ENCODE data around the gene CLDN9. TPM values are rescaled to one million over a fixed set of nuclear protein-coding genes. Genes with fewer than 3 reads are reported as not detected.

Gene CLDN9
- total RNA-seq, 1 experiment from 2014 or later = not detected

DNA sequence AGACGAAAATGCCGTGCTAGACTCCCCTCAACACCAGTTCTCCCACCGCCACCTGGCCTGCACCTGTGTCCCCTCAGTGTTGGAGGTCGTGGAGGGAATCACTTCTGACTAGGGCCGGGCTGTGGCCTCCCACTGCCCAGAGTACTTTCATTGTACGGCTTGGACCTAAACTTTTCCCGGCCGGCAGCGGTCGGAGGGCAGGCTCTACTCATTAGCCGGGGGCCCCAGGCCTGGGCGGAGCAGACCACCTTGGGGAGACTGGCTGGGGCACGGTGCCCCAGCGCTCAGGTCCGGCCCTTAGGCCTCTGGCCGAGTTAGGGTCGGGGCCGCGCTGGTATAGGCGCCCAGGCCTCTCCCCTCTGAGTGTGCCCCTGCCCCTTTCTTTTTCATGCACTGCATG is 4.6 kb downstream of the CLDN9 start:
- no peak for DNase-seq (ENCODE audit: low read depth)

DNA sequence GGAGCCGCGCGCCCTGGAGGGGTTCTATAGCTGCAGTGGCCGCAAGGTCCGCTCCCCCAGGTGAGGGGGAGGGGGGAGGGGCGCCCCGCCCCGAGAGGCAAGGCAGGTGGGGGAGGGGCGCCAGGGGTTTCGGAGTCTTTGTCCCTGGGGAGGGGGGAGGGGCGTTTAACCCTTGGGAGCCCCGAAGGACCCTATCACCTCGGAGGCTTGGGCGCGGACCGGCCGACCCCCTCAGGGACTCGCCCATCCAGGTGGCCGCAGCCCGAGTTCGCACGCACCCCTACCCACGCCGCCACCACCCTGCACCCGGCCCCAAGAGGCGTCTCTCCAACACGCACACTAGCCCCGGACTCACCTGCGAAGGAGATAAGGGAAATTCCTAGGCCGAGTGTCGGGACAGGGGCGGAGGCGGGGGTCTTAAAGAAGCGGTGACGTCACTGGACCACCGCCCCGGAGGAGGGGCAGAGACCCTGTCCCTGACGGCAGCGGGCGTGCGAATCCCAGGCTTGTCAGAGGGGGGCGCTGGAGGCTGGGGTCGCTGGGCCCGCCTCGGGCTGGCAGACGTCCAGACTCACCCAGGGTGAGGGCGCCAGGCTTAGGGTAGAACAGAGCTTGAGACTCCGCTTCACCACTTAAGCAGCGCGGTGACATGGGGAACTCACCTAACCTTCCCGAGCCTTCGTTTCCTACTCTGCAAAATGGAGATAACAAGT is 5.2 kb downstream of the CLDN9 start, which contains the start of gene CLDN6:
CLDN6 (minus strand) TSS at position 390 of the 713 bp plus-strand sequence. CDS start 2,162 bp downstream, outside the sequence.
- DNase-seq (ENCODE audit: low read depth) = no peak

DNA sequence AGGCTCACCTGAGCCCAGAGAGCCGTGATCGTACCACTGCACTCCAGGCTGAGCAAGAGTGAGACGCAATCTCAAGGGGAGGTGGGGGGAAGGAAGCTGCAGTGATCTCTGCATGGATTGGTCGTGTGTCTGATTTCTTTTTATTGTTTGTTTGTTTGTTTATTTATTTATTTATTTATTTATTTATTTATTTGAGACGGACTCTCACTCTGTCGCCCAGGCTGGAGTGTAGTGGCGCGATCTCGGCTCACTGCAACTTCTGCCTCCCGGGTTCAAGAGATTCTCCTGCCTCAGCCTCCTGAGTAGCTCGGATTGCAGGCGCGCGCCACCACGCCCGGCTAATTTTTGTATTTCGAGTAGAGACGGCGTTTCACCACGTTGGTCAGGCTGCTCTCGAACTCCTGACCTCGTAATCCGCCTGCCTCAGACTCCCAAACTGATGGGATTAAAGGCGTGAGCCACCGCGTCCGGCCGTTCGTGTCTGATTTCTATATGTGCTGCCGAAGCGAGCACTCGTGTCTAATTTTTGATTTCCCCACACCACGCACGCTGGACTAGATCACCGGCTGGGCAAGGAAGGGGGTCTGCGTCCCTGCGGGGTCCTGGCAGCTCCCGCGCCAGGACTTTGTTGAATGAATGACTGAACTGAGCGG is 7.0 kb downstream of the CLDN9 start:
- DNase-seq (ENCODE audit: low read depth) = peak; percentile 59

DNA sequence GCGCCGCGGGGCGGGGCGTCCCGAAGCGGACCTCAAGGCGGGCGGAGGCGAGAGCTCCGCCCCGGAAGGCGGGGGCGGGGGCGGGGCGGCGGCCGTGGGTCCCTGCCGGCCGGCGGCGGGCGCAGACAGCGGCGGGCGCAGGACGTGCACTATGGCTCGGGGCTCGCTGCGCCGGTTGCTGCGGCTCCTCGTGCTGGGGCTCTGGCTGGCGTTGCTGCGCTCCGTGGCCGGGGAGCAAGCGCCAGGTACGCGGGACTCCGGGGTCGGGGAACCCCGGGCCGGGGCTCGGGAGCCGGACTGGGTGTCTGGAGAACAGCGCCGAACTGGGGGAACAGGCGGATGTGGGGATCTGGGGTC is 7.5 kb downstream of the CLDN9 start, which contains the start of gene TNFRSF12A:
TNFRSF12A (plus strand) TSS at position 122 of the 357 bp plus-strand sequence; CDS start at position 152, 30 bp downstream.
- DNase-seq (ENCODE audit: low read depth) = no peak

DNA sequence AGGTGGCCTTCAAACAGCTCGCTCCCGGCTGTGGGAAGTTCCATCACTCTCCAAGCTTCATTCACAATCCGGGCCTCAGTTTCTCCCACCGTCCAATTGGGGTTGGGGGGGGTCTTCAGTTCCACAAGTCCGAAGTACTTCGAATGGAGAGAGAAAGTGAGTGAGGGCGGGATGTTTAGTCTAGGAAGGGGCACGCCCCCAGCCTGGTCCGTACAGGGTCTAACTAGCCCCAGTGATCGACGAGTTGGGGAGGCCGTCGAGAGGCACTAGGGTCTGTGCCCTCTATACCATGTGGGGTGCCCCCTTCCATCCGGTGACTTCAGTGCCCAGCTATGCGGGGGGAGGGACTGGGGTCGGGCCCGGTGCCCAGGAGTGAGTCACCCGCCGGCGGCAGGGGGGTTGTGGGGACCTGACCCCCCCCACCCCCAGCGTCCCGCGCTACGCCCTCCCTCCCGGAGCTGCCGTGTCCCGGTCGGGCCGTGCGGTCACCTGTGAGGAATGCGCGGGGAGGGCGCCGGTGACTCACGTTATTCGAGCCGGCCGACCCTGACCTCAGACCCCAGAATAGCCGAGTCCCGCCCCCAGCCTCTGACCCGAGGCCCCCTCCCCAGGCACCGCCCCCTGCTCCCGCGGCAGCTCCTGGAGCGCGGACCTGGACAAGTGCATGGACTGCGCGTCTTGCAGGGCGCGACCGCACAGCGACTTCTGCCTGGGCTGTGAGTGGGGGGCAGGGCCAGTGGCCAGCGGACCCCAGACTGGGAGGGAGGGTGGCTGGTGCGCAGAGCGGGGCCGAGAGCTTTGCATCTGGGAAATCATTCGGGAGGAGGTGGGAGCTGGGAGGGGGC is 8.1 kb downstream of the CLDN9 start:
- peak; percentile 92 for DNase-seq (ENCODE audit: low read depth)

DNA sequence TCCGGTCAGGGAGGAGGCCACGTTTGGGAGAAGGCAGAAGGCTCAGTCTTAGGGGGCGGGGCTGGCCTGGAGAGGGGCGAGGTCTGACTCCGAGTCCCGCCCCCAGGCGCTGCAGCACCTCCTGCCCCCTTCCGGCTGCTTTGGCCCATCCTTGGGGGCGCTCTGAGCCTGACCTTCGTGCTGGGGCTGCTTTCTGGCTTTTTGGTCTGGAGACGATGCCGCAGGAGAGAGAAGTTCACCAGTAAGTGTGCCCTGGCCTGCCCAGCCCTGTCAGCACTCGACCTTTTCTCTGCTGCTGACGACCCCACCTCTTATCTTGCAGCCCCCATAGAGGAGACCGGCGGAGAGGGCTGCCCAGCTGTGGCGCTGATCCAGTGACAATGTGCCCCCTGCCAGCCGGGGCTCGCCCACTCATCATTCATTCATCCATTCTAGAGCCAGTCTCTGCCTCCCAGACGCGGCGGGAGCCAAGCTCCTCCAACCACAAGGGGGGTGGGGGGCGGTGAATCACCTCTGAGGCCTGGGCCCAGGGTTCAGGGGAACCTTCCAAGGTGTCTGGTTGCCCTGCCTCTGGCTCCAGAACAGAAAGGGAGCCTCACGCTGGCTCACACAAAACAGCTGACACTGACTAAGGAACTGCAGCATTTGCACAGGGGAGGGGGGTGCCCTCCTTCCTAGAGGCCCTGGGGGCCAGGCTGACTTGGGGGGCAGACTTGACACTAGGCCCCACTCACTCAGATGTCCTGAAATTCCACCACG is 8.9 kb downstream of the CLDN9 start:
- peak; percentile 96 for DNase-seq (ENCODE audit: low read depth)

DNA sequence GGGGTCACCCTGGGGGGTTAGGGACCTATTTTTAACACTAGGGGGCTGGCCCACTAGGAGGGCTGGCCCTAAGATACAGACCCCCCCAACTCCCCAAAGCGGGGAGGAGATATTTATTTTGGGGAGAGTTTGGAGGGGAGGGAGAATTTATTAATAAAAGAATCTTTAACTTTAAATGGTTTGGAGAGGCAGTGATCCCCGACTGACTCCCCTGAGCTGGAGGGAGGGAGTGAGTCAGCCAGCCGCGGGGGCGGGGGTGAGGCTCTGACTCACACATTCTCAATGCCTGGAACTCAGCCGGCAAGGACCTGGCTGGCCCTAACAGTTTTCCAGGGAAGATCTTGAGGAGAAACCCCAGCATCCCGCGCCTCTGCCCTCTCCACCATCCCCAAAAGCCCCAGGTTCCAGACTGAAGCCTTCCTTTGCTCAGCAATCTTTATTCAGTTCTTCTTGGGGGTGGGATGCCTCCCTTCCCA is 9.5 kb downstream of the CLDN9 start:
- DNase-seq (ENCODE audit: low read depth) = peak; percentile 95

DNA sequence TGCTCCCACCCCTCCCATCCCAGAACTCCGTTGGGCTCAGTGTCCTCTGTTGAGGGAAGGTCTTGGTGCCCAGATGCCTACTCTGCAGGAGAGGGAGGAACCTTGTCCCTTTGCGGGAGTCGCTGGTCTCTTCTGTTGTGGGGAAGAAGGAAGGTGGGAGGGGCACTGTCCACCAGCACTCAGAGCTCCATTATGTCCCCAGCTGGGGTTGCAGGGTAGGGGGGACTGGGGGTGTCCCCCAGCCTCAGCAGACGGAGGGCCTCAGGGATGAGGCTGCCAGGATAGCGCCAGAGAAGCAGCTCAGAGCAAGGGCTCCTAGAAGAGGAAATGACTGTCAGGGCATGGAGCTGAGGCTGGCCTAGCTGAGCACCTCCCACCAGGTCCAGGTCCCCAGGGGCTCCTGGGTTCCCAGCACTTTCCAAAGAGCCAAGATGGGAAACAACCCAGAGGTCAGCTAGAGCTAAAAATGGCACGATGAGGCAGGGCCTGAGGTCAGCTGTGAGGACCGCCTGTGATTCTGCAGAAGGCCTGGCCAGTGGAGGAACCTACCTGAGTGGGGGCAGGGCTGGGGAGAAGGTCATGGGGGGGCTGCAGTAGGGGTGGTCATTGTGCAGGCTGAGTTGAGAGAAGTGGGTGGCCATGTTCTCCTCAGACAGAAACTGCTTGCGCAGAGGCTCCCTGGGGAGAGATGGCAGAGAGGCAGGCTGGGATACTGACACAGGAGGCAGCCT is 10.1 kb downstream of the CLDN9 start:
- peak; percentile 52 for DNase-seq (ENCODE audit: low read depth)

DNA sequence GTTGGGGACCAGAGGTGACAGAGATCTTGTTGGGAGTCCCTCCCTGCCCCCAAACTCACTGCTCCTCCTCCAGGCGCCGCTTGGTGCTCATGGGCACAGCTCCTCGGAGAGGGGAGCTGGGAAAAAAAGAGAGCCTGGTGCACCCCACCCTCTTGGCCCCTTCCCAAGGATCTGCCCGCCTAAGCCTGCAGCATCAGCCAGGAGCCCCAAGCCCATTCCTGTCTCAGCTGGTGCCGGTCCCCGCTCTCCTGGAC is 10.6 kb downstream of the CLDN9 start:
- peak; percentile 92 for DNase-seq (ENCODE audit: low read depth)

DNA sequence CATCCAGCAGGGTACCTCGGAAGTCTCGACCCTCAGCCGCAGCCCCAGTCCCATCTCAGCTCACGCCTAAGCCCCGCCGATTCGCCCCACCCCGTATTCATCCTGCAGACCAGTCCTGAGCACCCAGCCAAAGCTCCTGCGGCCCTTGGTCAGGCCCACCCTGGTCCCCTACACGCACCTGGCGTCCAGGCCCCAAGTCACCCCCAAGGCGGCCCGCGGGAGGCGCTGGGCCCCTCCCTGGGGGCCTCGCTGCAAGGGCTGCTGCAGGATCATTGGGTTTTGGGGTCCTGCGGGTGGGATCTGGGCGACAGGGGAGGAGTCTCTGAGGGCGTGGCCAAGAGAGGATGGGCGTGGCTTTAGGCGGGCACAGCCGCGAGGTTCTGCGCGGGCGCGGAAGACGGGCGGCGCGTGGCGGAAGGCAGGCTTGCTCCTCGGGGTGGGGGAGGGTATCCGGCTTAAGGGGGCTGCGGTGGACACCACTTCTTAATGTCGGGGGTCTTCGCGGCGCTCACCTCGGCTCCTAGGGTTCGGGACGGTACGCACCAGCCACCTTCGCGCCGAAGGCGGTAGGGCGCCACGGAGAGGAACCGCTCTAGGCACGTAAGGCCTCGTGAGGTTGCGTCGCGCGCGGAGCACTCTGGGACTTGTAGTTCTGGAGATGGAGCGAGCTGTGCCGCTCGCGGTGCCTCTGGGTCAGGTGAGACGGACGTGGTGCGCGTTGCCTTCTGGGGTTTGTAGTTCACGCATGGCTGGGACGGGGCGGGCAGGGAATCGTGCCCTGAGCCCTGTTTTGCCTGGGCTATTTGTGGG is 11.2 kb downstream of the CLDN9 start, which contains the start of the genes HCFC1R1 and THOC6:
HCFC1R1 (minus strand) TSS at position 274 of the 810 bp plus-strand sequence; CDS start at position 273, 1 bp downstream.
THOC6 (plus strand) TSS at position 367 of the 810 bp plus-strand sequence; CDS start at position 659, 292 bp downstream.
- DNase-seq (ENCODE audit: low read depth) = peak; percentile 97

DNA sequence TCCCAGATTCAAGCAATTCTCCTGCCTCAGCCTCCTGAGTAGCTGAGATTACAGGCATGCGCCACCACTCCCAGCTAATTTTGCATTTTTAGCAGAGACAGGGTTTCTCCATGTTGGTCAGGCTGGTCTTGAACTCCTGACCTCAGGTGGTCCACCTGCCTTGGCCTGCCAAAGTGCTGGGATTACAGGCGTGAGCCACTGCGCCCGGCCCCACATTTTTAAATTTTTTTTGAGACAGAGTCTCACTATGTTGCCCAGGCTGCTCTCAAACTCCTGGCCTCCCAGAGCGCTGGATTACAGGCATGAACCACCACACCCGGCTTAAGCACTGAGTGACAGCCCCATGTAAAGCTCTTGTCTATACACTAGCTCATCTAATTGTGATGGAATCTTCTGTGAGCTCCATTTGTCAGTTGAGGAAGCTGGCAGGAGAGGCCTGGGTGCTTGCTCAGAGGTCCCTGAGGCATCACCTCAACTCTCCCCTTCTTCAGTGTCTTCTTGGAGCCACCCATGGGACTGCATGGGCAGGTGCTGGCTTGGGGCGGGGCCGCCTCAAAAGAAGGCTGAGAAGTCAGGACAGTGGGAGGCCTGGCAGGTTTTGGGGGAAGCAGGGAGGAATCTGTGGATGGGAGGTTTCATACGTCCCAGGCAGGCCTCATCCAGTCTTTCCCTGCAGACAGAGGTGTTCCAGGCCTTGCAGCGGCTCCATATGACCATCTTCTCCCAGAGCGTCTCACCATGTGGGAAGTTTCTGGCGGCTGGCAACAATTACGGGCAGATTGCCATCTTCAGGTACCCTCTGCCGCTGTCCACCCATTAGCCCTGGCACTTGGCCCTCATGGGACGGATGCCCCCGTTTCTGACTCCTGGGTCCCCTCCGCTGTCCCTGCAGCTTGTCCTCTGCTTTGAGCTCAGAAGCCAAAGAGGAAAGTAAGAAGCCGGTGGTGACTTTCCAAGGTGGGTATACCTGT is 12.6 kb downstream of the CLDN9 start:
- DNase-seq (ENCODE audit: low read depth) = no peak

DNA sequence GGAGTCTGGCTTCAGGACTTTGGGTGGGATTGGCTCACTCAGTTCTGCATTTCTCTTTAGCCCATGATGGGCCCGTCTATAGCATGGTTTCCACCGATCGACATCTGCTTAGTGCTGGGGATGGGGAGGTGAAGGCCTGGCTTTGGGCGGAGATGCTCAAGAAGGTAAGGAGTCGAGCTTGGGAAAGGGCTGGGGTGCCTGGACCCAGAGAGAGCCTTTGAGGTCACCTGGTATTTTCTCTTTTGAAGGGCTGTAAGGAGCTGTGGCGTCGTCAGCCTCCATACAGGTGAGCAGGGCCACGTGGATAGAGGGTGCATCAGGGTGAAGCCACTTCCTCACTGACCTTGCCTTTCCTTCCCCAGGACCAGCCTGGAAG is 13.3 kb downstream of the CLDN9 start:
- DNase-seq (ENCODE audit: low read depth) = no peak

DNA sequence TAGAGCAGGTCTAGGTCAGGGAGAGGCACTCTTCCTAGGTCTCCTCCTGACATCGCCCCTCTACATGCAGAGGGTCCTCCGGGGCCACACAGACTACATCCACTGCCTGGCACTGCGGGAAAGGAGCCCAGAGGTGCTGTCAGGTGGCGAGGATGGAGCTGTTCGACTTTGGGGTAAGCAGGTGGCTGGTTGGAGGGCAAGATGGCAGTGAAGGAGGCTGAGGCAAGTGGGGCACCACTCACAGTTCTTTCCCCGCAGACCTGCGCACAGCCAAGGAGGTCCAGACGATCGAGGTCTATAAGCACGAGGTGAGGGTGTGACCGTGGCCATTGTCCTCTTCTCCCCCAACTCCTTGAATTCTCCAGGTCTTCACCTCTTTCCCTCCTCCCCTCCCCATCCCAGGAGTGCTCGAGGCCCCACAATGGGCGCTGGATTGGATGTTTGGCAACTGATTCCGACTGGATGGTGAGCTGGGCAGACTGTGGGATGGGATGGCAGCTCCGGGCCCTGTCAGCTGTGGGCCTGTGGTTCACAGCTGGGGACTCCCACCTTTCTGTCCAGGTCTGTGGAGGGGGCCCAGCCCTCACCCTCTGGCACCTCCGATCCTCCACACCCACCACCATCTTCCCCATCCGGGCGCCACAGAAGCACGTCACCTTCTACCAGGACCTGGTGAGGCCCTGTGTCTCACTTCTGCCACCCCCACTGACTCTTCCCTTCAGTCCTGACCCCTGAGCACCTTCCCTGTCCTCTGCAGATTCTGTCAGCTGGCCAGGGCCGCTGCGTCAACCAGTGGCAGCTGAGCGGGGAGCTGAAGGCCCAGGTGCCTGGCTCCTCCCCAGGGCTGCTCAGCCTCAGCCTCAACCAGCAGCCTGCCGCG is 14.1 kb downstream of the CLDN9 start:
- DNase-seq (ENCODE audit: low read depth) = no peak

DNA sequence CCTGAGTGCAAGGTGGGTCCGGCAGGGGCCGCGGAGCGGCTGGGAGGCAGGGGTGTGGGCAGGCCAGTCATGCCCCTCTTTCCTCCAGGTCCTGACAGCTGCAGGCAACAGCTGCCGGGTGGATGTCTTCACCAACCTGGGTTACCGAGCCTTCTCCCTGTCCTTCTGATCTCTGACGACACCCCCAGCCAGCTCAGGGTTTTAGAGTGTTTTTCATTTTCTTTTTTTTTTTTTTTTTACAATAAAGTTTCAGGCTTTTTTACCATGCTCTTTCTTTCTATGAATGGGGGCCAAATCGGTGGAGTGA is 14.7 kb downstream of the CLDN9 start:
- no peak for DNase-seq (ENCODE audit: low read depth)

DNA sequence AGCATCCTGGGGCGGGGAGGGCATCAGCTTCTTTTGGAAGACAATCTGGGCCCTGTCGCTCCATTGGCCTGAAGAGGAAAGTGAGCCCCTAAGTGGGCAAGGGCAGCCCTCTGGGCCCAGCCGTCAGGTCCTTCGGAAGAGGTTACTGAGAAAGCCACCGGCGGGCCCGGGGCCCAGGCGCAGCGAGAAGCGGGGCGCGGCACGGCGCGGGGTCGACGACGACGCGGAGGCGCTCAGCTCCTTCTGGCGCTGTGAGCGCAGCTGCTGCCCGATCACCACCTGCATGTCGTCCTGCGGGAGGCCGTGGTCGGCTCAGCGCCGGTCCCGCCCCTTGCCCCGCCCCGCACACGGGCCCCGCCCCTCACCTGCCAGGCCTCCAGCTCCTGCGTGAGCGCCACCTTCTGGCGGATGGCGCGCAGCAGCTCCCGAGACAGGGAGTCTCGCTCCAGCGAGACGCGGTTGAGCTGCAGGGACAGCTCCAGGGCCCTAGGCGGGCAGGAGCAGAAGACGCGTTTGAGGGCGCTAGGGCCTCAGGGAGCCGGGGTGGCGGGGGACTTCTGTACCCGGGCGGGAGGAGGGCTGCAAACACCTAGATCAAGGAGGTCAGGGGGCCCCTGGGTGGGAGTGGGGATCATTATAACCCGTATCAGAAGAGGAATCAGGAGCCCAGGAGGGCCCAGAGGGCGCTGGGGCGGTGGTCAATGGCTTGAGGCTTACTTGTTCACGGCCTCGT is 15.4 kb downstream of the CLDN9 start:
- peak; percentile 19 for DNase-seq (ENCODE audit: low read depth)

DNA sequence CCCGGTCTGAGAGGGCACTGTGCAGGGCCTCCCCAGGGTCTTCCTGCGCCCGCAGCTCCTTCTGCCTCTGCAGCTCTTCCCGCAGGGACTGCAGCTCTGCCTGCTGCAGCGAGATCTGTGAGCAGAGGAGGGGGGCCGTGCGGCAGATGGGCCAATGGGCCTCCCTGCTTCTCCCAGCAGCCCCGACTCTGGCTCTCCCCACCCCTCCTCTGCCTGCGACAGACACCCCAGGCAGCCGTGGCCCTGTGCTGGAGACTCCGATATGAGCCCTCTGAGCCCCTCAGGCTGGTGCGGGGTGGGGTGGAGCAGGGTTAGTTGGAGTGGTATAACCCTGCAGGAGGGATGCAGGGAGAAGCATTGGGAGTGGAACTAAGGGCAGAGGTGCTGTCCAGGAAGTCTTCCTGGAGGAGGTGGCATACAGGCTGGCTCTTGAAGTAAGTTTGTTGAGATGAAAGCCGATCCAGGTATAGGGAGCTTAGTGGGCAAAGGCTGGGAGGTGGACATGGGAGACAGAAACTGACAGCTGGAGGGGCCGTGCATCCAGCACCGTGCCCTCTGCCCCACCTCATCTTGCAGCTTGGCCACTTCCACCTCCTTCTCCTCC is 16.1 kb downstream of the CLDN9 start:
- DNase-seq (ENCODE audit: low read depth) = no peak
